K562 (cell line): ENCODE results near the gene GTF2A1L. TPM values are rescaled to one million over a fixed set of nuclear protein-coding genes. Genes with fewer than 3 reads are reported as not detected.

Experiments
- ATAC-seq: fragments of 200-7000 bp; cut with Tn5 transposase; 3 replicates; pipeline ENCODE4 v1.9.1; 2020; ENCODE audit warnings: moderate library complexity
- BruUV-seq: library from RNA; stranded (reverse); fragments of 400-500 nt; replicated peaks from 2 replicates; lab custom pipeline; 2021; lab: Mats Ljungman, UMichigan
- CTCF ChIA-PET: fragments of 300-600 bp; formaldehyde crosslinking; extraction: SDS; loops from one replicate; lab custom pipeline; 2021; ENCODE audit warnings: low intra/inter-chr PET ratio; lab: Yijun Ruan, JAX
- POLR2A ChIA-PET: fragments of 300-600, 350-650 bp; sonication (Branson Sonifier 250); formaldehyde crosslinking; extraction: SDS; loops from one replicate; lab custom pipeline; 2021; ENCODE audit warnings: antibody characterized with exemption, inconsistent platforms; lab: Yijun Ruan, JAX
- DNase-seq, 4 experiments: peaks; one replicate each; pipeline versions ENCODE4 v3.0.0 to v3.0.0-alpha.2; 2011 to 2018; ENCODE audit warnings: low spot score in 3 of 4, mixed read lengths in 3 of 4; ENCODE audit errors: extremely low read depth in 1 of 4
- FAIRE-seq: peaks from 2 replicates; lab custom pipeline; 2011; peaks lifted over from hg19 to GRCh38; lab: Jason Lieb, UNC
- H2AFZ ChIP-seq: 2 replicates; pipeline ENCODE4 v1.6.0; 2011; ENCODE audit warnings: low read depth, low read length, control low read depth, inconsistent platforms
- H3K27ac ChIP-seq: fragments of 200-600 bp; 3 replicates; pipeline ENCODE4 v1.8.0; 2011; ENCODE audit warnings: low read depth, mild to moderate bottlenecking, control low read depth, inconsistent platforms, low read length, moderate library complexity, mixed read lengths; ENCODE audit errors: extremely low read depth
- H3K27me3 ChIP-seq, 2 experiments: fragments of 300-600 bp in 1 of 2; 2 replicates in 1 of 2; 3 replicates in 1 of 2; pipeline versions ENCODE4 v1.6.0 to v1.8.0; 2011; ENCODE audit warnings: inconsistent platforms in 2 of 2, low read length in 2 of 2, mild to moderate bottlenecking in 1 of 2, mixed read lengths in 1 of 2, moderate library complexity in 1 of 2; ENCODE audit not compliant: control insufficient read depth in 2 of 2, insufficient read depth in 2 of 2
- H3K36me3 ChIP-seq: fragments of 300-600 bp; 3 replicates; pipeline ENCODE4 v1.8.0; 2011; ENCODE audit warnings: mild to moderate bottlenecking, low read length, inconsistent platforms; ENCODE audit not compliant: control insufficient read depth, insufficient read depth
- H3K4me1 ChIP-seq, 2 experiments: fragments of 200-600 bp in 1 of 2; replicated peaks in 1 of 2; 2 replicates in 1 of 2; 3 replicates in 1 of 2; pipeline versions ENCODE4 v1.5.1 to v1.8.0; 2011; ENCODE audit warnings: inconsistent platforms in 2 of 2, low read length in 2 of 2, mild to moderate bottlenecking in 1 of 2, mixed read lengths in 1 of 2, moderate library complexity in 1 of 2; ENCODE audit not compliant: control insufficient read depth in 2 of 2, insufficient read depth in 2 of 2
- H3K4me2 ChIP-seq: 2 replicates; pipeline ENCODE4 v1.6.1; 2011; ENCODE audit warnings: low read length, control low read depth, inconsistent platforms, mixed read lengths; ENCODE audit not compliant: insufficient read depth
- H3K4me3 ChIP-seq: fragments of 200-600 bp; sonication (generic), shearing (Covaris generic); 2 replicates; pipeline ENCODE4 v1.5.1; 2016; ENCODE audit warnings: control low read depth, inconsistent platforms
- H3K79me2 ChIP-seq: fragments of 200-600 bp; 3 replicates; pipeline ENCODE4 v1.8.0; 2011; ENCODE audit warnings: low read length, inconsistent platforms; ENCODE audit not compliant: control insufficient read depth, insufficient read depth
- H3K9ac ChIP-seq, 2 experiments: 2 replicates each; pipeline versions ENCODE4 v1.6.0 to v1.6.1; 2011; ENCODE audit warnings: low read depth in 2 of 2, low read length in 2 of 2, control low read depth in 1 of 2, inconsistent platforms in 1 of 2, mild to moderate bottlenecking in 1 of 2, mixed read lengths in 1 of 2; ENCODE audit not compliant: insufficient read depth in 1 of 2
- H3K9me1 ChIP-seq: one replicate; pipeline ENCODE4 v1.6.0; 2011; ENCODE audit warnings: inconsistent platforms, mild to moderate bottlenecking, low read length, moderate library complexity; ENCODE audit not compliant: control insufficient read depth, insufficient read depth
- H3K9me3 ChIP-seq: replicated peaks from 2 replicates; pipeline ENCODE4 v1.5.1; 2011; ENCODE audit warnings: low read depth, low read length, inconsistent platforms; ENCODE audit not compliant: control insufficient read depth, insufficient read depth
- H4K20me1 ChIP-seq: replicated peaks from 2 replicates; pipeline ENCODE4 v1.6.1; 2011; ENCODE audit warnings: low read length, inconsistent platforms, mixed read lengths; ENCODE audit not compliant: control insufficient read depth, insufficient read depth
- BACH1 ChIP-seq: fragments of 200-800 bp; sonication (Bioruptor generic); IDR thresholded peaks from 2 replicates; pipeline ENCODE4 v1.6.1; 2016; ENCODE audit warnings: missing genetic modification characterization, missing compliant biosample characterization
- CBFA2T3 ChIP-seq: fragments of 450-650 bp; IDR thresholded peaks from 2 replicates; pipeline ENCODE4 v1.6.1; 2017
- E2F3 ChIP-seq: fragments of 250-450 bp; sonication (Bioruptor Pico); IDR thresholded peaks from 2 replicates; pipeline ENCODE4 v1.4.0; 2020; ENCODE audit warnings: mild to moderate bottlenecking
- JUNB ChIP-seq: fragments of 450-650 bp; formaldehyde crosslinking; conservative IDR thresholded peaks from 2 replicates; pipeline ENCODE4 v1.4.0; 2020; ENCODE audit warnings: mild to moderate bottlenecking
- MBD2 ChIP-seq: sonication (generic); IDR thresholded peaks from 2 replicates; pipeline ENCODE4 v1.6.1; 2016; ENCODE audit warnings: low read depth, borderline replicate concordance
- MTA2 ChIP-seq: fragments of 450-650 bp; IDR thresholded peaks from 2 replicates; pipeline ENCODE4 v1.6.1; 2016; ENCODE audit warnings: low read depth
- NFATC3 ChIP-seq: fragments of 450-650 bp; IDR thresholded peaks from 2 replicates; pipeline ENCODE4 v1.6.1; 2017; ENCODE audit warnings: mild to moderate bottlenecking
- NFYB ChIP-seq: IDR thresholded peaks from 2 replicates; pipeline ENCODE4 v1.6.1; 2011; ENCODE audit warnings: mild to moderate bottlenecking, moderate library complexity; ENCODE audit not compliant: insufficient read length; ENCODE audit errors: extremely low read depth
- SUPT5H ChIP-seq: fragments of 450-650 bp; IDR thresholded peaks from 2 replicates; pipeline ENCODE4 v1.6.1; 2016
- TAF15 ChIP-seq: fragments of 200-400 bp; formaldehyde crosslinking; IDR thresholded peaks from 2 replicates; pipeline ENCODE4 v1.6.1; 2017; ENCODE audit warnings: mild to moderate bottlenecking, low read depth, low read length, moderate library complexity
- TEAD4 ChIP-seq, 2 experiments: sonication (generic) in 1 of 2; formaldehyde crosslinking in 1 of 2; IDR thresholded peaks; 2 replicates each; pipeline versions ENCODE4 v1.6.1 to v1.8.0; 2012 to 2022; ENCODE audit warnings: borderline replicate concordance in 1 of 2, inconsistent platforms in 1 of 2, low read length in 1 of 2, mild to moderate bottlenecking in 1 of 2, missing genetic modification reagents in 1 of 2
- ZKSCAN3 ChIP-seq: fragments of 250-450 bp; sonication (Bioruptor Pico); IDR thresholded peaks from 2 replicates; pipeline ENCODE4 v1.4.0; 2020
- ZNF212 ChIP-seq: fragments of 450-650 bp; formaldehyde crosslinking; IDR thresholded peaks from 2 replicates; pipeline ENCODE4 v1.4.0; 2020; ENCODE audit warnings: mild to moderate bottlenecking
- ZNF347 ChIP-seq: fragments of 450-650 bp; formaldehyde crosslinking; IDR thresholded peaks from 2 replicates; pipeline ENCODE4 v1.4.0; 2020; ENCODE audit warnings: low read depth, mild to moderate bottlenecking, moderate library complexity
- ZNF436 ChIP-seq: fragments of 250-450, 450-650 bp; sonication (Bioruptor Pico); formaldehyde crosslinking; IDR thresholded peaks from 2 replicates; pipeline ENCODE4 v1.7.0; 2020; ENCODE audit warnings: mild to moderate bottlenecking
- ZNF609 ChIP-seq: sonication (generic); formaldehyde crosslinking; IDR thresholded peaks from 2 replicates; pipeline ENCODE4 v1.8.1; 2023; ENCODE audit warnings: missing genetic modification reagents, mild to moderate bottlenecking, borderline replicate concordance
- WGBS: fragments of 100-300 bp; shearing (Covaris generic); methylation state at CpG from one replicate; pipeline ENCODE4 v1.1.6; 2016; ENCODE audit warnings: low coverage, mixed read lengths; ENCODE audit not compliant: insufficient coverage; ENCODE audit errors: missing lambda C conversion rate; 5-methylcytosine and 5-hydroxymethylcytosine counted together
- in situ Hi-C: fragments of 300-500 bp; cut with MboI; formaldehyde crosslinking; loops from 4 replicates; pipeline ENCODE4 v1.15.0; 2018; ENCODE audit warnings: inconsistent platforms, mixed read lengths
- intact Hi-C: fragments of 100-400 bp; cut with micrococcal nuclease; formaldehyde crosslinking; loops from 2 replicates; pipeline ENCODE4 v1.14.2; 2022
- polyA plus RNA-seq, 8 experiments: library from polyadenylated mRNA; depleted of rRNA in 4 of 8; stranded (reverse) in 5 of 8; unstranded in 3 of 8; fragments of >200 nt; fragmentation: Nextera tagmentation in 2 of 8; fragmentation: Illumina TruSeq in 1 of 8; extraction: Ambion mirVana in 2 of 8; extraction: Trizol in 1 of 8; gene quantifications; 2 replicates each; pipeline versions ENCODE4 v1.2.1 to v1.2.3, GENCODE V29; 2011 to 2014; ENCODE audit warnings: inconsistent platforms in 1 of 8, missing spikeins in 1 of 8
- total RNA-seq, 7 experiments: library from RNA; depleted of rRNA in 6 of 7; stranded (reverse); fragments of >200 nt in 6 of 7; fragmentation: Illumina TruSeq in 2 of 7; extraction: Trizol in 2 of 7; gene quantifications; 2 replicates each; pipeline versions ENCODE4 v1.2.1 to v1.2.3, GENCODE V29; 2011 to 2021; ENCODE audit warnings: low replicate concordance in 1 of 7
- TF ChIP-seq, protein P1 (sequence below): fragments of 450-650 bp; IDR thresholded peaks from one replicate; pipeline ENCODE4 v1.6.1; 2018; ENCODE audit warnings: mild to moderate bottlenecking, moderate library complexity; ENCODE audit not compliant: partially characterized antibody

The GTF2A1L gene
- total and polyA plus RNA-seq, 9 of the 15 experiments (the other 6 are each of a cell fraction or from before 2014, with no cell fraction given) = 0.05 to 0.35 (median 0.12) TPM; not detected in 5

DNA sequence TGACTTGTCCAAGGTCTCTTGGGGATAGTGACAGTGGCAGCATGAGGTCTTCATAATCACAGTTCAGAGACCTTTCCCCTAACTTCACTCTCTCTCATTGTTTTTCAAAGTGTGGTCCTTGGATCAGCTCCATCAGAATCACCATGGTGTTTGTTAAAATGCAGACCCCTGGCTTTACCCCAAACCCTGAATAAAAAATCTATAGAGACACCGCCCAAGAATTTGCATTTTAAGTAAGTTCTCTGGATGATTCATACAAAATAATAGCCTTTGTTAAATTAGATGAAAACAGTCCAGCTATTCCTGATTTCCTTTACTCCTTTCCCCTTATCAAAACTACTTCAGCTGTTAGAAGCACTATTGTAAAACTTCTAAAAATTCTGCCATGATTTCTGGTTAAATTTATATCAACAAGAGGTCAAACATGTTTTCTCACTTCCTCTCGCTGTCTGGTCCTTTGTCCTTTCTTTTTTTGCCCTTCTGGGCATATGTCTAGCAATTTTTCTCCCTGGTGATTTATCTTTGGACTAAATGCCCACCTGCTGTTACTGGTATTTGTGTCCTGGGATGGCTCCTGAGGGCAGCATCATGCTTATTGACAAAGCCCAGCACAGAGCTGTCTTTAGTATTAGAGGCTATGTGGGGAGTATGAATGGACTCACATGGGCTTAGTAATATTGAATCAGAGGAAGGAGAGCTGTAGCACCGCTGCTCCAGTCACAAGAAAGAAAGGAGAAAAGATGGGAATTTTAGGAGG lies 74.5 kb downstream of the GTF2A1L start (continued):
- TF ChIP-seq, protein P1, sequence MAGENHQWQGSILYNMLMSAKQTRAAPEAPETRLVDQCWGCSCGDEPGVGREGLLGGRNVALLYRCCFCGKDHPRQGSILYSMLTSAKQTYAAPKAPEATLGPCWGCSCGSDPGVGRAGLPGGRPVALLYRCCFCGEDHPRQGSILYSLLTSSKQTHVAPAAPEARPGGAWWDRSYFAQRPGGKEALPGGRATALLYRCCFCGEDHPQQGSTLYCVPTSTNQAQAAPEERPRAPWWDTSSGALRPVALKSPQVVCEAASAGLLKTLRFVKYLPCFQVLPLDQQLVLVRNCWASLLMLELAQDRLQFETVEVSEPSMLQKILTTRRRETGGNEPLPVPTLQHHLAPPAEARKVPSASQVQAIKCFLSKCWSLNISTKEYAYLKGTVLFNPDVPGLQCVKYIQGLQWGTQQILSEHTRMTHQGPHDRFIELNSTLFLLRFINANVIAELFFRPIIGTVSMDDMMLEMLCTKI = no peak
- no peak for TF ChIP-seq ZNF436 (CRISPR knock-in tag)
- no peak for TF ChIP-seq MBD2
- TF ChIP-seq BACH1 = no peak
- no peak for TF ChIP-seq ZNF347 (CRISPR knock-in tag)
- no peak for TF ChIP-seq E2F3 (CRISPR knock-in tag)
- TF ChIP-seq, all 486 proteins: peak for 0

GRCh38 chr2:48693066-48693465 lies 75.4 kb downstream of the GTF2A1L start:
- POLR2A ChIA-PET = no interaction called here
- CTCF ChIA-PET = no interaction called here
- Histone ChIP-seq H3K9me1 (no peaks in the 10 kb centered on the region), H3K9ac (no peak overlapping the region), H4K20me1 (no peaks in the 10 kb centered on the region), H3K27me3 (peaks cover 0 to 5% of the 10 kb centered on the region in 2 experiments; a peak in 2 of 5 replicates), H3K9me3 (no peaks in the 10 kb centered on the region), H3K27ac (no peak overlapping the region), H3K79me2 (no peaks in the 10 kb centered on the region), H3K4me3 (no peak overlapping the region), H3K36me3 (no peaks in the 10 kb centered on the region), H3K4me1 (no peaks in the 10 kb centered on the region), H2AFZ (no peak overlapping the region), H3K4me2 (no peak overlapping the region)
- intact Hi-C loops = no loop called here
- ATAC-seq = no peak
- no TSS peak for BruUV-seq
- no peak for DNase-seq
- 3% methylated on average over 4 of the region's 4 CpGs for WGBS
- in situ Hi-C loops = no loop called here
- no peak for FAIRE-seq
- no peak for TF ChIP-seq CBFA2T3
- TF ChIP-seq NFYB = no peak
- no peak for TF ChIP-seq ZKSCAN3
- no peak for TF ChIP-seq TAF15
- no peak for TF ChIP-seq MTA2
- no peak for TF ChIP-seq ZNF609 (CRISPR knock-in tag)
- no peak for TF ChIP-seq ZNF212 (CRISPR knock-in tag)
- TF ChIP-seq NFATC3 = no peak
- TF ChIP-seq SUPT5H = no peak
- TF ChIP-seq TEAD4 (IDR thresholded peaks at IDR 0.05; ENCODE audit: low read length) = no peak
- no peak for TF ChIP-seq TEAD4 (CRISPR knock-in tag; IDR thresholded peaks at IDR 0.05; ENCODE audit: borderline replicate concordance)
- no peak for TF ChIP-seq JUNB (CRISPR knock-in tag)
